ENCODE results near the gene WRNIP1. TPM values are rescaled to one million over a fixed set of nuclear protein-coding genes. Genes with fewer than 3 reads are reported as not detected.

WRNIP1 gene
- total RNA-seq, 1 donor from 2014 or later, result 50.5 TPM

- no peaks in the 10 kb centered on the region for H3K27me3 Mint-ChIP-seq
- H3K36me3 Mint-ChIP-seq (ENCODE audit: low read depth), result peaks cover 31% of the 10 kb centered on the region
- peak; percentile 45 for DNase-seq
- H3K9me3 Mint-ChIP-seq, result peaks cover 9% of the 10 kb centered on the region
- no peak overlapping the region for H3K4me3 Mint-ChIP-seq
- H3K27ac Mint-ChIP-seq, result no peak overlapping the region
- intact Hi-C loops (cut with micrococcal nuclease), result no loop called here
- H3K4me1 Mint-ChIP-seq, result peaks cover 27% of the 10 kb centered on the region
These were observed 55.2 kb downstream of the WRNIP1 start for GRCh38 chr6:2820415-2820814.

DNA sequence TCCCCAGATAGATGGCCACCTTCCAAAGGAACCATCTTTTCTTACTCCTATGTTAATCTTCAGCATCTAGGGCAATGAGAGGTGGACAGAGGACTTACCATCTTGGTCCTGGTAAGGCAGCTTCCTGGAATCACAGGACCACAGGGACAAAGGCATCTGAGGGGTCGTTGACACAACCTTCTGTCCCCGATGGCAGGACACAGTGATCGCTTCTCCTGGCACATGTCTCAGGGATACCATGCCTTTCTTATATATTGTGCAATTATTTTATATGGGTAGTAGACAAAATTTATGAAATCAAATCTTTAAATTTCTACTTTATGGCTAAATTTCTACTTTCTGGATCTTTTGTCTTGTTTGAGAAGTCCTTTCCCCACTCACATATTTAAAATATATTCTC lies 56.4 kb downstream of the WRNIP1 start:
- DNase-seq, result peak; percentile 27
- Mint-ChIP-seq H3K27ac (no peak overlapping the region), H3K4me3 (no peak overlapping the region), H3K27me3 (no peaks in the 10 kb centered on the region), H3K36me3 (ENCODE audit: low read depth) (peaks cover 24% of the 10 kb centered on the region), H3K9me3 (peaks cover 5% of the 10 kb centered on the region), H3K4me1 (peaks cover 27% of the 10 kb centered on the region)
- intact Hi-C loops (cut with micrococcal nuclease), result no loop called here

DNA sequence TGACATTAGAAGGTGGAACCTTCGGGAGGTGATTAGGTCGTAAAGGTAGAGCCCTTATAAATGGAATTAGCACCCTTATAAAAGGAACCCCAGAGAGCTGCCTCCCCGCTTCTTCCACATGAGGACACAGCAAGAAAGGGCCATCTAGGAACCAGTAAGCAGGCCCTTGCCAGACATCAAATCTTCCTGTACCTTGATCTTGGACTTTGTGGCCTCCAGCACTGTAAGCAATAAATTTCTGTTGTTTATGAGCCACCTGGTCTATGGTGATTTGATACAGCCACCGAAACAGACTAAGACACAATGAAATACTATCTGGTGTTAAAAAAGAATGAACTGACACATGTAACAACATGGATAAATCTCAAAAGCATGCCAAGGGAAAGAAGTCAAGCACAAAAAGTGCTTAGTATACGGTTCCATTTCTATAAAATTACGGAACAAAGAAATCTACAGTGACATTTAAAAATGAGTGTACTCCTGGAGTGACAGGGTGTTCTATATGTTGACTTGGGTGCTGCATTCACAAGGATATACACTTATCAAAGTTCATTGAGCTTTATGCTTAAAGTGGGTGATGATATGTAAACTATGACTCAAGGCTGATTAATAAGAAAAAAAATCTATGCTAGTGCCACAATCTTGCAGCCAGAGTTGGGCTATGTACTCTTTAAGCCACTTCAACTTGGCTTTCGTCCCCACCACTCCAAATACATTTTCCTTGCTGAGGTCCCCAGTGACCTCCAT lies 58.1 kb downstream of the WRNIP1 start:
- H3K4me1 Mint-ChIP-seq, result peaks cover 21% of the 10 kb centered on the region
- no peak overlapping the region for H3K27ac Mint-ChIP-seq
- H3K4me3 Mint-ChIP-seq, result no peak overlapping the region
- no peaks in the 10 kb centered on the region for H3K27me3 Mint-ChIP-seq
- DNase-seq, result peak; percentile 40
- no peaks in the 10 kb centered on the region for H3K9me3 Mint-ChIP-seq
- intact Hi-C loops (cut with micrococcal nuclease), result no loop called here
- peaks cover 15% of the 10 kb centered on the region for H3K36me3 Mint-ChIP-seq (ENCODE audit: low read depth)

DNA sequence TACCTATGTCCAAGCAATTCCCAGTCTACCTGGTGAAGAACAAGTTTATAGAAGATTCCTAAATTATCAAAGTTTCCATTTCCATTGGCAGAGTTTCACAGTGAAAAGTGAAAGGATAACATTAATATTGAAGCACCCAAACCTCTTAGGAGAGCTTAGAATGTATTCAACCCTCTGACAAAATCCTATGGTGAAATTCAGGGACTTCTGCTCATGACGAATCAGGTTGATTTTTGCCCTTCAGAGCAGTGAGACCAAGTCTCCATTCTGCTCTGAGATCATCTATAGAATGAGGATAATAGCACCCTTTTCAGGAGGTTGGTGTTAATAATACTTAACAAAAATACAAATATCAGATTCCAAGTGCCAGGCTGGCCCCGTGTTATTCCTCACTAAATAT lies 60.9 kb downstream of the WRNIP1 start:
- no peaks in the 10 kb centered on the region for H3K27me3 Mint-ChIP-seq
- no peak overlapping the region for H3K4me3 Mint-ChIP-seq
- DNase-seq, result peak; percentile 30
- no peak overlapping the region for H3K27ac Mint-ChIP-seq
- no peaks in the 10 kb centered on the region for H3K9me3 Mint-ChIP-seq
- peaks cover 20% of the 10 kb centered on the region for H3K36me3 Mint-ChIP-seq (ENCODE audit: low read depth)
- intact Hi-C loops (cut with micrococcal nuclease), result no loop called here
- H3K4me1 Mint-ChIP-seq, result peaks cover 7% of the 10 kb centered on the region

DNA sequence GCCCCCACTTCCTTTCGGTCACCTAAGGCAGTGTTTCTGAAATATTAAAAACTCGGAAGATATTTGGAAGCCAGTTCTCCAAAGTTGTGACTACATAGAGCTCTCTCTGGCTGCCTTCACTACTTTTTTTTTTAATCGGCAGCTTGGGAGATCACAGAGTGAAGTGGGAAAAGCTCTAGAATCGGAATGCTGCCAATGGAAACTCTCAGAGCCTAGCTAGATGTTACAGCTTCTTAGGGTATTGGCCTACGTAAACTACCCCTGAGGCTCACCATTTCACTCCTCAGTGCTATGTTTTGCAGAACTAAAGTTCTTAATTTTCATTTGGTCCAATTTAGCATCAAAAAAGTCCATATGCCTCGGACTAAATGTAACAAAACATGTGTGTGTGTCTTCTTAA lies 61.9 kb downstream of the WRNIP1 start:
- H3K27ac Mint-ChIP-seq, result no peak overlapping the region
- H3K36me3 Mint-ChIP-seq (ENCODE audit: low read depth), result peaks cover 17% of the 10 kb centered on the region
- intact Hi-C loops (cut with micrococcal nuclease), result no loop called here
- peaks cover 5% of the 10 kb centered on the region for H3K4me1 Mint-ChIP-seq
- peak; percentile 30 for DNase-seq
- no peaks in the 10 kb centered on the region for H3K27me3 Mint-ChIP-seq
- no peak overlapping the region for H3K4me3 Mint-ChIP-seq
- no peaks in the 10 kb centered on the region for H3K9me3 Mint-ChIP-seq

DNA sequence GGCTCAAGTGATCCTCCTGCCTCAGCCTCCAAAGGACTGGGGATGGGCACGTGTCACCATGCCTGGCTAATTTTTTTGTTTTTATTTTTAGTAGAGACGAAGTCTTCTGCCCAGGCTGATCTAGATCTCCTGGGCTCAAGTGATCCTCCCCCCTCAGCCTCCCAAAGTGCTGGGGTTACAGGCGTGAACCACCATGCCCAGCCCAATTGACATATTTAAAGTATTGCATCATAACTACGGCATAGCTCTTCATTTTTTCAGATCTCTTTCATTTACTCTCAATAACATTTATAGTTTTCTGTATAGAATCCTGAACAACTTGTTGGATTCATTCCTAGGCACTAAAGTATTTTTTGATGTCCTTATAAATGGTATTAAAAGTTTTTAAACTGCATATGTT lies 63.4 kb downstream of the WRNIP1 start:
- Mint-ChIP-seq H3K36me3 (ENCODE audit: low read depth) (peaks cover 21% of the 10 kb centered on the region), H3K4me3 (no peak overlapping the region), H3K27ac (no peak overlapping the region), H3K9me3 (no peaks in the 10 kb centered on the region), H3K4me1 (peaks cover 5% of the 10 kb centered on the region), H3K27me3 (no peaks in the 10 kb centered on the region)
- intact Hi-C loops (cut with micrococcal nuclease), result no loop called here
- DNase-seq, result peak; percentile 20

- Mint-ChIP-seq H3K27me3 (no peaks in the 10 kb centered on the region), H3K4me3 (no peak overlapping the region), H3K27ac (no peak overlapping the region), H3K9me3 (peaks cover 2% of the 10 kb centered on the region), H3K4me1 (peaks cover 6% of the 10 kb centered on the region), H3K36me3 (ENCODE audit: low read depth) (peaks cover 24% of the 10 kb centered on the region)
- DNase-seq, result no peak
- intact Hi-C loops (cut with micrococcal nuclease), result no loop called here
These were observed 64.1 kb downstream of the WRNIP1 start for GRCh38 chr6:2829253-2829652.

GRCh38 chr6:2830183-2830582 lies 65.0 kb downstream of the WRNIP1 start:
- no peak for DNase-seq
- no peak overlapping the region for H3K4me3 Mint-ChIP-seq
- intact Hi-C loops (cut with micrococcal nuclease), result no loop called here
- H3K27me3 Mint-ChIP-seq, result no peaks in the 10 kb centered on the region
- peaks cover 31% of the 10 kb centered on the region for H3K36me3 Mint-ChIP-seq (ENCODE audit: low read depth)
- peaks cover 9% of the 10 kb centered on the region for H3K9me3 Mint-ChIP-seq
- H3K27ac Mint-ChIP-seq, result no peak overlapping the region
- peaks cover 13% of the 10 kb centered on the region for H3K4me1 Mint-ChIP-seq

DNA sequence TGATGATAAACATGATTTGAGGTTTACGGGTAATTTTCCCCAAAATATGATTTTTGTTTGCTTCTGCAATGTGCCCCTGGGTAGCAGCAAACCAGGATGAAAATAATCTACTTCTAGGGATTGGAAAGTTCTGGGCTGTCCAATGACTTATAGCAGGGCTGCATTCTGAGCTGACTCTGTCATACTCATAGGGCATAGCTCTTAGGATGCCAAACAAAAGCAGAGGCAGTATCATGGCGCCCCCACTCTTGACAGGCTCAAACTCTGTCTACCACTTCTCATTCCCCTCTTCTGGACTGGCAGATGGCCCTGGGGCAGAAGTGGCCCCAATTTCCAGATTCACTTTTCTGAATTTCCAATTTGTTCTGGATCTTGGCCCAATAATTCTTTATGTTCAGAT lies 66.2 kb downstream of the WRNIP1 start:
- Mint-ChIP-seq H3K36me3 (ENCODE audit: low read depth) (peaks cover 43% of the 10 kb centered on the region), H3K27me3 (no peaks in the 10 kb centered on the region), H3K27ac (no peak overlapping the region), H3K4me1 (peaks cover 13% of the 10 kb centered on the region), H3K4me3 (no peak overlapping the region), H3K9me3 (peaks cover 9% of the 10 kb centered on the region)
- intact Hi-C loops (cut with micrococcal nuclease), result no loop called here
- no peak for DNase-seq

DNA sequence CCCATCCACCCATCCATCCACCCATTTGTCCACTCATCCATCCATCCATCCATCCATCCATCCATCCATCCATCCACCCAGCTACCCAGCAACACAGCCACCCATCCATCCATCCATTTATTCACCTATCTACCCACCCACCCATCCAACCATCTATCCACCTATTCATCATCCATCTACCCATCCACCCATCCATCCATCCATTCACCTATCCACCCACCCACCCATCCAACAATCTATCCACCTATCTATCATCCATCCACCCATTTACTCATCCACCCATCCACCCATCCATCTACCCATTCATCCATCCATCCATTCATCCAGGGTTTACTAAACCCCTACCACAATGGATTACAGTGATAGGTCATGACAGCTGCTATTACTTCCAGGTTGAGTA lies 69.1 kb downstream of the WRNIP1 start:
- no peak overlapping the region for H3K27ac Mint-ChIP-seq
- no peaks in the 10 kb centered on the region for H3K27me3 Mint-ChIP-seq
- peaks cover 9% of the 10 kb centered on the region for H3K9me3 Mint-ChIP-seq
- intact Hi-C loops (cut with micrococcal nuclease), result no loop called here
- peaks cover 29% of the 10 kb centered on the region for H3K4me1 Mint-ChIP-seq
- DNase-seq, result no peak
- peaks cover 62% of the 10 kb centered on the region for H3K36me3 Mint-ChIP-seq (ENCODE audit: low read depth)
- no peak overlapping the region for H3K4me3 Mint-ChIP-seq

Other genes starting within 250 kb of the WRNIP1 start
- gene MYLK4, start 14.5 kb upstream of the WRNIP1 start, total RNA-seq, result 0.07 and 0.14 TPM in 2 replicates
- 76.1 and 79.9 TPM in 2 replicates for gene SERPINB1, start 76.5 kb downstream of the WRNIP1 start, total RNA-seq
- gene SERPINB9, start 137.9 kb downstream of the WRNIP1 start, total RNA-seq, result 81.3 and 83.8 TPM in 2 replicates
- gene SERPINB6, start 206.2 kb downstream of the WRNIP1 start, total RNA-seq, result 33.1 and 36.2 TPM in 2 replicates
- 29.1 and 34.0 TPM in 2 replicates for gene NQO2, start 234.5 kb downstream of the WRNIP1 start, total RNA-seq